ENCODE data around the gene MCEMP1.

- peak in 1 of 7 experiments; percentile 3 for TF ChIP-seq CTCF (IDR thresholded peaks at IDR 0.05)
- no peak for TF ChIP-seq POLR2A (IDR thresholded peaks at IDR 0.05)
Measured at GRCh38 chr19:7678971-7679751, 2.3 kb downstream of the MCEMP1 start.
